ENCODE measurements around the gene ZNF316.

DNA sequence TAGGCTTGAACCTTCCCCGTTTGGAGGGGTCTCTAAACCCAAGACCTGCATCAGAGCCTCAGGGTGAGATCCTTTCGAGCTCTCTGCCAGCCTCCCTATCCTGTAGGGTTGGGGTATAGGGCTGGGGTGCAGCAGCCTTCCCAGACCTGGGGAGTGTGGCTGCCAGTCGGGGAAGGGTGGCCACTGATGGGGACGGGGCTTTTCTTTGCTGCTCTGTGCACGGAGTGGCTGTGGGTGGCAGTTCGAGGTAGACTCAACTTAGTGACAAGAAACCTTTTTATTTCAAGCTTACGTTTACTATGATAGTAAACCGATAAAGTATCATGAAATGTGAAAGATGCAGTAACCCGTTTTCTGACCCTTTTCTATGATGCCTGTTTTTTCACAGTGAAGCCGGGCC, 13.0 kb downstream of the ZNF316 start:
- TF ChIP-seq CTCF (IDR thresholded peaks at IDR 0.05) (no peak), SP1 (CRISPR knock-in tag; conservative IDR thresholded peaks at IDR 0.05) (no peak), E2F1 (CRISPR knock-in tag; IDR thresholded peaks at IDR 0.05) (no peak), ATF2 (CRISPR knock-in tag; IDR thresholded peaks at IDR 0.05; ENCODE audit: borderline replicate concordance, low read depth) (no peak), ZNF232 (CRISPR knock-in tag; IDR thresholded peaks at IDR 0.05) (no peak), TCF7 (CRISPR knock-in tag; IDR thresholded peaks at IDR 0.05; ENCODE audit: low read depth) (no peak), CREB1 (CRISPR knock-in tag; IDR thresholded peaks at IDR 0.05) (no peak), CDX4 (CRISPR knock-in tag; IDR thresholded peaks at IDR 0.05; ENCODE audit: borderline replicate concordance) (no peak), ZNF263 (CRISPR knock-in tag; IDR thresholded peaks at IDR 0.05; ENCODE audit: low read depth) (no peak), FOXJ3 (CRISPR knock-in tag; IDR thresholded peaks at IDR 0.05; ENCODE audit: borderline replicate concordance) (no peak), ARID4B (CRISPR knock-in tag; IDR thresholded peaks at IDR 0.05; ENCODE audit: borderline replicate concordance) (no peak), FOXP4 (CRISPR knock-in tag; IDR thresholded peaks at IDR 0.05) (no peak), JUN (CRISPR knock-in tag; IDR thresholded peaks at IDR 0.05) (no peak)
- TF ChIP-seq, protein P1, sequence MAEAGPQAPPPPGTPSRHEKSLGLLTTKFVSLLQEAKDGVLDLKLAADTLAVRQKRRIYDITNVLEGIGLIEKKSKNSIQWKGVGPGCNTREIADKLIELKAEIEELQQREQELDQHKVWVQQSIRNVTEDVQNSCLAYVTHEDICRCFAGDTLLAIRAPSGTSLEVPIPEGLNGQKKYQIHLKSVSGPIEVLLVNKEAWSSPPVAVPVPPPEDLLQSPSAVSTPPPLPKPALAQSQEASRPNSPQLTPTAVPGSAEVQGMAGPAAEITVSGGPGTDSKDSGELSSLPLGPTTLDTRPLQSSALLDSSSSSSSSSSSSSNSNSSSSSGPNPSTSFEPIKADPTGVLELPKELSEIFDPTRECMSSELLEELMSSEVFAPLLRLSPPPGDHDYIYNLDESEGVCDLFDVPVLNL (CRISPR knock-in tag; IDR thresholded peaks at IDR 0.05; ENCODE audit: borderline replicate concordance, low read depth) = no peak

Measured in WTC11 (cell line).